ENCODE measurements around the gene NAGK.
"Not testable (repeated sequence)": the region's sequence is repeated elsewhere in the genome, so short reads cannot be mapped to it uniquely, and the experiment has no call there.

The NAGK gene

DNA sequence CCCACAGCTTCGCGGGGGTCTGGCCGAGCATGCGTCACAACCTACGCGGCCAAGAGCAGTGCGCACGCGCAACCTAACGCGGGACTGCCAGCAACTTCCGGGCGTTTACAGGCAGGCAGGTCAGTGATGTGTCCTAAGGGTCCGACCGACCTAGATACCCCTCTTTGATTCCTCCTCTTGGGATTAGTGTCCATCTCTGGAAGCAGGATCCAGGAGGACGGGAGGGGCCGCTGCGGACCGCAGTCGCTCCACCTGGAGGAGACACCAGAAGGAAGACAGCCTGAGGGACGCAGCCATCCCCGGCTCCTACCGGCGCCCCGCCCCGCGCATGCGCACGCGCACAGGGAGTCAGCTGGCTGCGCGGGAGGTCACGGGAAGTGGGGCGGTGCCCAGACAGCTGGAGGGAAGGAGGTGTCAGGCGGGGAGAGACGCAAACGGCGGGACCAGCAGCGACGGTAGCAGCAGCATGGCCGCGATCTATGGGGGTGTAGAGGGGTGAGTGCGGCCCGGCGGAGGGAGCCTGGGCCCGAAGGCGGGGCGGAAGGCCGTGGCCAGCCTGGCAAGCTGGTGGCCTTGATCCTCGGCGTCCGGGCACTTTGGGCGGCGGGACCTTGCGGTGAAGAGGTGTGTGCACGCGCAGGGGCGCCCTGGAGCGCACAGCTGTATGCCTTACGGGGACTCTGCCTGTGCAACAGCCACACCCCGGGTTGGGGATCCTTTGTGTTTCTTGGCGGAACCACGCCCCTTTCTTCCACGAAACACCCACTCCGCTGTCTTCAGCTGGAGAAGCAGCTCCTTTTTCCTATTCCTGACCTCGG, at the start of gene NAGK:
TSS of gene NAGK (plus strand) at position 431 of the 818 bp plus-strand sequence. CDS start at position 467, 36 bp downstream.
- peak; percentile 92 for DNase-seq (ENCODE audit: low spot score)

DNA sequence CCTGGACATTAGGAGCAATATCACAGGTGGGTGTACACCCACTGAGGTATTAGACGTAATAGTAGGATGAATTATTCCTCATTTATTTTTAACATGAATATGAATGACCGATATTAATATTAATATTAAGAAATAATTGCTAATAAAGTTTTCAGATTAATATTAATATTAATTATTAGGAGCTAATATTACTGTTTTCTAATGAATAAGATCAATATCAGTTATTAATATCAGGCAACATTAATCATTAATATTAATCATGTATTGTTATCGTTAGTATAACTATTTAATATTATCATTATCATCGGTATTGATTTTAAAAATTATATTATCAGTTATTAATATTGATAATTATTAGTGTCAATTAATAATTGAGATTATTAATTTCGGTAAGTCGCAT, 48.5 kb upstream of the NAGK start:
- DNase-seq (ENCODE audit: low spot score): not testable (repeated sequence)

DNA sequence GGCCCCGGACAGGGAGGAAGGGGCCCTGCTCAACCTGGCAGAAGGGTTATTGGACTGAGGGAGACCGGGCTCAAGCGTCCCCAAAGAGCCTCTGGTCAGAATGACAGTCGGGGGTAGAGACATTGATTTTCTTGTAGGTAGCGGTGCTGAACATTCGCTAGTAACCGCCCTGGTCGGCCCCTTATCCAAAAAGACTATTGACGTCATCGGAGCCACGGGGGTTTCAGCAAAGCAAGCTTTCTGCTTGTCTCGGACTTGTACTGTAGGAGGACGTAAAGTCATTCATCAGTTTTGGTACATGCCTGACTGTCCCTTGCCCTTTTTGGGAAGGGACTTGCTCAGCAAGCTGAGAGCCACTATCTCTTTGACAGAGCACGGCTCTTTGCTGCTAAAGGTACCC, 47.1 kb upstream of the NAGK start:
- not testable (repeated sequence) for DNase-seq (ENCODE audit: low spot score)

DNA sequence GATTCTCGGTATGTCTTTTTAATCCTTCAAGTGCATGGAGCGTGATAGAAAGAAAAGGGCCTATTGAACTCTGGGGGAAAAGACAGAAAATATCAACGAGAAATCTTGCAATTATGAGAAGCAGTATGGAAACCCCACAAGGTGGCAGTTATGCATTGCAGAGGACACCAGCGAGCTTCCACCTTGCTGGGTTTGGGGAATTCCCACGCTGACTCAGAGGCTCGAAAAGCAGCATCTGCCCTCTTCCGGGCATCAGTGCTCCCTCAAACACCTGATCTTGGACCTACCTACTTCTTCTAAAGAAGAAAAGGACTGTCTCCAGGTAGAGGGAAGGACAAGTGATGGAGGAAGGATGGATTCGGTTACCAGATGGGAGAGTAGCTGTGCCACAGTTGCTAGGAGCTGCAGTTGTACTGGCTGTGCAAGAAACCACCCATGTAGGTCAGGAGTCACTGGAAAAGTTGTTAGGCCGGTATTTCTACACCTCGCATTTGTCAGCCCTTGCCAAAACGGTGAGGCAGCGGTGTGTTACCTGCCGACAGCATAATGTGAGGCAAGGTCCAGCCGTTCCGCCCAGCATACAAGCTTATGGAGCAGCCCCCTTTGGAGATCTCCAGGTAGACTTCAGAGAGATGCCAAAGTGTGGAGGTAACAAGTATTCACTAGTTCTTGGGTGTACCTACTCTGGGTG, 44.8 kb upstream of the NAGK start:
- not testable (repeated sequence) for DNase-seq (ENCODE audit: low spot score)

DNA sequence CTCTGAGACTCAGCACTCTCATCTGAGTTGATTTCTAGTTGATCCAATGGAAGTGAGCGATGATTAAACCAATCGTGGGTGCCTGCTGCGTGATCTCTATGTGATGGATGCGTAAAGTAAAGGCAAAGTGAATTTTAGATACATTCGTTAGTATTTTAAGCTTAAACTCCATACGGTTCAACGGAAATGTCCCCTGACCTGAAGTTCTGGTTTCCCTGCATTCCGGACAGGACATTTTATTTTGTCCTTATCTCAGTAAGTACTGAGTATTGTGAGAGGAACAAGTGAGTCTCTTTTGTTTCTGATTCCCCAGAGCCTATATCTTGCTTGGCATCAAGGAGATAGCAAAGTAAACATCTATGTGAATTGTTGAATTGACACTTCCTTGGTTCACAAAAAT, 32.2 kb upstream of the NAGK start:
- not testable (repeated sequence) for DNase-seq (ENCODE audit: low spot score)

DNA sequence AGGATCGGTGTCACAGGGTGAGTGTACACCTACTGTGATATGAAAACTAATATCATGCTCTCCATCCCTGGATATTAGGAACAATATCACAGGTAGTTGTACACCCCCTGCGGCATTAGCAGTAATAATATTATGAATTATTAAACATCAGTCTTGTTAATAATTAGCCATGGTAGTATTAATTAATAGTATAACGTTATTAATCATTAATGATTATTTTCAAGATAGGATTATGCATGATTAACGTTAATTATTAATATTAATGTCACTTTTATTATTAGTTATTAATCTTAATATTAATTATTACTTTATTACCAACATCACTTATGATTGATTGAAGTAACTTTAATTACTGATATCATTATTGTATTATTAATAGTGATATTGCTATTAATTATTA, 26.2 kb upstream of the NAGK start:
- no peak for DNase-seq (ENCODE audit: low spot score)

DNA sequence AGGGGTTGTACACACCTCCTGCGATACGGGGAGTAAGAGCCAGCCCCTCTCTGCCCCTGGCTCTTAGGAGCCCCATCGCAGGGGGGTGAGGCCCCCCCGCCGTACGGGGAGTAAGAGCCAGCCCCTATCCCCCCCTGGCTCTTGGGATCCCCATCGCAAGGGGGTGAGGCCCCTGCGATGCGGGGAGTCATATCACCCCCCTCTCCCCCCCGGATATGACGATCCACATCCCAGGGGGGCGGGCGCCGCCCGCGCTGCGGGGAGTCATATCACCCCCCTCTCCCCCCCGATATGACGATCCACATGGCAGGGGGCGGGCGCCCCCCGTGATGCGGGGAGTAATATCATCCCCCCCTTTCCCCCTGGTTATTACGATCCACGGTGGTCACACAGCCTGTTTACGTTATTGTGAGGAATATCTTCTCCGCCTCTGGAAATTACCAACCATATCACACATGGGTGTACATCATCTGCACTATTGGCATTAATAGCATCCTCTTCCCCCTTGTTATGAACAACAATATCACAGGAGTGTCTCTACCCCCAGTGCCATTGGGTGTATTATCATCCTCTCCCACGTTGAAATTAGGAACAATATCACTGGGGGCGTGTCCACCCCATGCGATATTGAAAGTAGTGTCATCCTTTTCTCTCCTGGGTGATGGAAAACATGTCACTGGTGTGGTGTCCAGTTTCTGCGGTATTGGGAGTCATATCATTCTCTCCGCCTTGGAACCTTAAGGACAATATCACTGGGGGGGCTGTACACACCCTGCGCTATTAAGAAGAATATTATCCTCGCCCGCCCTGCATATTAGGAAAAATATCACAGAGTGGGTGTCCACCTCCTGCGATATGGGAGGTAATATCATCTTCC, 24.7 kb upstream of the NAGK start:
- DNase-seq (ENCODE audit: low spot score): no peak

DNA sequence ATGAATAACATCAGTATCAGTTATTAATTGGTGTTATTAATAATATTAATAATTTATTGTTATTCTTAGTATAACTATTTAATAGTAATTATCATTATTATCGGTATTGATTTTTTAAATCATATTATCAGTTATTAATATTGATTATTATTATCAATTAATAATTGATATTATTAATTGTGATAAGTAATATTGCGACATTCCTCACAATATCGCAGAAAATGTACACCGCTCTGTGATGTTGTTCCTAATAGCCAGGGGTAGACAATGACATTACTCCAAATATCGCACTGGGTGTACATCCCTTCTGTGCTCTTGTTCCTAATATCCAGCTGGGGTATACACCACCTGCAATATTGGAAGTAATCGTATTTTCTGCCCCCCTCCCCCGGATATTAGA, 23.3 kb upstream of the NAGK start:
- no peak for DNase-seq (ENCODE audit: low spot score)

DNA sequence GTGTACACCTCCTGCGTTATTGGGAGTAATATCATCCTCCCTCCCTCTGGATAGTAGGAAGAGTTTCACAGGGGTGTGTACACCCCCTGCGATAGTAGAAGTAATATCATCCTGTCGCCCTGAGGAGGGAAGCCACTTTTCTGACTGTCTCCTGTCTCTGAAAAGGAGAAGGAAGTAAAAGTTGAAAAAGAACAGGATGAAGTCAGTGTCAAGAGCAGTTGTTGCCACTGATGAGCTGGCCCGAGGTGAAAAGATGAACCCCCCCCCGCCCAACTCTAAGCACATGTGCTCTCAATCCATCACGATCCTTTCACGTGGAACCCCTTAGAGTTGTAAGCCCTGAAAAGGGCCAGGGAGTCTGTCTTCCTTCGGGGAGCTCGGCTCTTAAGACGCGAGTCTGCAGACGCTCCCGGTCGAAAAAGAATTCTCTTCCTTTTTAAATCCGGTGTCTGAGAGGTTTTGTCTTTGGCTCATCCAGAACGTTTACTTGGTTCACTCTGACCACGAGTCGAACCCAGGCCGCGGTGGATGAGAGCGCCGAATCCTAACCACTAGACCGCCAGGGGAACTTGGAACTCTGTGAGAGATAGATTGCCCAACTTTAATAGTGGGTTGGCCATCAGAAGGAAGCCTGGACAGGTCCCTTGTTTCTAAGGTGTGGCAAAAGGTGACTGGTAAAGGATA, 22.4 kb upstream of the NAGK start:
- DNase-seq (ENCODE audit: low spot score): no peak

DNA sequence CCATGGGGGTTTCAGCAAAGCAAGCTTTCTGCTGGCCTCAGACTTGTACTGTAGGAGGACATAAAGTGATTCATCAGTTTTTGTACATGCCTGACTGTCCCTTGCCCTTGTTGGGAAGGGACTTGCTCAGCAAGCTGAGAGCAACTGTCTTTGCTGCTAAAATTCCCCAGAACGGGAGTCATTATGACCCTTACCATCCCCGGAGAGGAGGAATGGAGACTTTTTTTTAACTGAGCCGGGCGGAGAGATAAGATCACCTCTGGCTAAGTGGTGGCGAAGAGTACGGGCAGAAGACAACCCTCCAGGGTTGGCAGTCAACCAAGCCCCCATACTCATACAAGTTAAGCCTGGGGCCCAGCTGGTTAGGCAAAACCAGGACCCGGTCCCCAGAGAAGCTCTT, 20.4 kb upstream of the NAGK start:
- no peak for DNase-seq (ENCODE audit: low spot score)

DNA sequence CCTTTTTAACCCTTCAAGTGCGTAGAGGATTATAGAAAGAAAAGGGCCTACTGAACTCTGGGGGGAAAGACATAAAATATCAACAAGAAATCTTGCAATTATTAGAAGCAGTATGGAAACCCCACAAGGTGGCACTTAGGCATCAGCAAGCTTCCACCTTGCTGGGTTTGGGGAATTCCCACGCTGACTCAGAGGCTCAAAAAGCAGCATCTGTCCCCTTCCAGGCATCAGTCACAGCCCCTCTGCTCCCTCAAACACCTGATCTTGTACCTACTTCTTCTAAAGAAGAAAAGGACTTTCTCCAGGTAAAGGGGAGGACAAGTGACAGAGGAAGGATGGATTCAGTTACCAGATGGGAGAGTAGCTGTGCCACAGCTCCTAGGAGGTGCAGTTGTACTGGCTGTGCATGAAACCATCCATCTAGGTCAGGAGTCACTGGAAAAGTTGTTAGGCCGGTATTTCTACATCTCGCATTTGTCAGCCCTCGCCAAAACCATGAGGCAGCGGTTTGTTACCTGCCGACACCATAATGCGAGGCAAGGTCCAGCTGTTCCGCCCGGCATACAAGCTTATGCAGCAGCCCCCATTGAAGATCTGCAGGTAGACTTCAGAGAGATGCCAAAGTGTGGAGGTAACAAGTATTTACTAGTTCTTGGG, 18.6 kb upstream of the NAGK start:
- not testable (repeated sequence) for DNase-seq (ENCODE audit: low spot score)

DNA sequence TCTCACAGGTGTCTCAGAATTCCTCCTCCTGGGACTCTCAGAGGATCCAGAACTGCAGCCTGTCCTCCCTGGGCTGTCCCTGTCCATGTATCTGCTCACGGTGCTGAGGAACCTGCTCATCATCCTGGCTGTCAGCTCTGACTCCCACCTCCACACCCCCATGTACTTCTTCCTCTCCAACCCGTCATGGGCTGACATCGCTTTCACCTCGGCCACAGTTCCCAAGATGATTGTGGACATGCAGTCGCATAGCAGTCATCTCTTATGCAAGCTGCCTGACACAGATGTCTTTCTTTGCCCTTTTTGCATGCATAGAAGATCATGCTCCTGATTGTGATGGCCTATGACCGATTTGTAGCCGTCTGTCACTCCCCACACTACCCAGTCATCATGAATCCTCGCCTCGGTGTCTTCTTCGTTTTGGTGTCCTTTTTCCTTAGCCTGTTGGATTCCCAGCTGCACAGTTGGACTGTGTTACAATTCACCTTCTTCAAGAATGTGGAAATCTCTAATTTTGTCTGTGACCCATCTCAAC, 13.2 kb upstream of the NAGK start:
- not testable (repeated sequence) for DNase-seq (ENCODE audit: low spot score)

DNA sequence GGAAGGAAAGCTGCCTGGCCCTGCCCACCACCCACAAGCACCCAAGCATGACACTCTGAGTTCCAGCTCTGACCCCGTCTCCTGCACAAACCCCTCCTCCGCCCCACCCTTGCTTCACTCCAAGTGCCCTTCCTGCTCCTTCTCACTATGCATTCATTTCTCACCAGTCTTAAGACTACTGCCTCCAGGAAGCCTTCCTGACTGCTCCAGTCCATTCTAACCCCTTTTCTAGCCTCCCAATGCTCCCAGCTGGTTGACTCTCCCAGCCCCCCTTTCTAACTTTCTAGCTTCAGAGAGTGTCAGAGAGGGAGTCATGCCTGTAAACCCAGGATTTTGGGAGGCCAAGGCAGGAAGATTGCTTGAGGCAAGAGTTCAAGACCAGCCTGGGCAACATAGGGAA, 8.2 kb upstream of the NAGK start:
- DNase-seq (ENCODE audit: low spot score): no peak

DNA sequence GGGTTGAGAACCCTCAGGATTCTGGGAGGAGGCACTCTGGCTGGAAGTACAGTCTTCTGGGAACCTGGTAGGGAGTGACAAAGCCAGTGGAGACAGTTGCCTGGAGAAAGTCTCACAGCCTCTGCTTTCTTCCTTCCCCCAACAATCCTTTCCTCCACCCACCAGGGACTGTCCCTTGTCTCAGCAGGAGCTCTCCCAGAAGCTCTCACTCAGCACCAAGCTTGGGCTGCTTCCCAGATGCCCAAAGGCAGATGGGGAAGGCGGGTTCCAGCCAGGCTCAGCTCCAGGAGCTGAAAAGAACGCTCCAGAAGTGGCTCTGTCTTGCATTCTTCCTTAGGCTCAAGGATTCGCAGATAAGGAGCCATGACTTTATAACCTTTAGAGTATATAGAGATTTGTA, 7.6 kb upstream of the NAGK start:
- no peak for DNase-seq (ENCODE audit: low spot score)

DNA sequence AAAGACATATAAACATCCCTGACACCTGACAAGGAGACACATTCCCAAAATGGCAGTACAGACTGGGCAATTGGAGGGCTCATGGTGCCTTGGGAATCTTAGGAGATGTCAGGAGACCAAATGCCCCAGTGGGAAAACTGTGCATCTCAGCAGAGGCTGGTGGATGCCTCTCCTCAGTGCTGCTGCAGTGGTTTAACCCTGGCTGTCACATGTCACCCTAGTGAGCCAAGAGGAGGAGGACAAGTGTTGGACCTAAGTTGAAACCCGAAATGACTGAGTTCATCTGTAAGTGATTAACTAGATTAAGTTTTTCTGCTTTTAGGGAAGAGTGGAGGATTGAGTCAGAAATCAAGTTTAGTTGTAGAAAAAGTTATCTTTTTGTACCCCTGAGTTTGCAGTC, 5.2 kb upstream of the NAGK start:
- DNase-seq (ENCODE audit: low spot score): no peak

DNA sequence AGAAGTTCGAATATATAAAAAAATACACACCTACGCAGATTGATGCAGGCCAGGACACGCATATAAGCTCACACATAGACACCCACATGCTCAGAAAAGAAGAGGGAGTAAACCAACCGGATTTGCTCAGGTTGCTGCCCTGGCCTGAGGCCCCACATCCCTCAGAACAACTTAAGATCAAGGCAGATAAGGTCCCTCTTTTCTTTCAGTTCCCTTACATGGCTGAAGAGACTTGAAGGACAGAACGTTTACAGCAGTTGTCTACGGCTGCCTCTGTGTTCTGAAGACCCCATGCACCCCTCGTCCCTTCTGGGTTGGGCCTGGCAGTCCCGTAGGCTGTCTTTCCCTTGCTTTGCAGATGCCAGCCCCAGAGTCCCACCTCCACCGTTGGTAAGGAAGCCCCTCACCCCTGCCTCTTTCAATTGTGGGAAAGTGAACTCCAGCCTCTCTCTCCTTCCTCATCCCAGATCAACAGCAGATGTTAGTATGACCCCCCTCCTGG, 4.3 kb upstream of the NAGK start:
- DNase-seq (ENCODE audit: low spot score): no peak

DNA sequence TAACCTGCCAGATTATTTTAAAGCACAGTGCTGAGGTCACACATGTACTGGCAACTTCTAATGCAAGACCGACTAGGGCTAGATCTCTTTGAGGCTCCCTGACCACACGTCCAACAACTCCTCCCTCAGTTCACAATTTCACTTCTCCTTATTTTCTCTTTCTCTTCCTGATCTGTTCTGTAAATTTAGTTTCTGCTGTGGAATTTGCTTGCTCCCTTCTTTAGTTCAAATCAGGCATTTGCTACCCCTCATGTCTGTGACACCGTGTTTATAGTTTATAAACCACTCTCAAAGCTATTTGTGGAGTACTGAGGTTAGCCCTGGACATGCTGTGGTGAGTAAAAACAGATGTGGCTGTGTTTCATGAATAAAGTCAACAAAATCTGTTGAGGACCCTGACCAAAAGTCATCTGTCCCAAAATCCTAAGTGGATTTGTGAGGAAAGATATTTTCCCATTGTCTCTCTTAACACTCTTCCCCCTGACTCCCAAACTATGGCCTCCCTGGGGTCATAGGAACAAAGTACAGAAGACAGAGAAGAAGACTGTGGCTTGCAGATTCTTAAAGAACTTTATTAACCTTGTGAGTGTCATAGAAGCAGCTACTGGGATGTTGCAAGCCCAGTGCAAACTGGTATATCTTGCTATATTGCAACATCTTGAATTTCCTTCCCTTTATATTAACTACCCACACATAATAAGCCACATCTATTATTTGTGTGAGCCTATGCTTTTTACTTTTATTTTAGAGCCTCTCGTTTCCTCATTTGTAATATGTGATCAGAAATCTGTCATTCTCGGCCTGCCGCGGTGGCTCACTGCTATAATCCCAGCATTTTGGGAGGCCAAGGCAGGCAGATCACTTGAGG, 3.5 kb upstream of the NAGK start:
- no peak for DNase-seq (ENCODE audit: low spot score)

DNA sequence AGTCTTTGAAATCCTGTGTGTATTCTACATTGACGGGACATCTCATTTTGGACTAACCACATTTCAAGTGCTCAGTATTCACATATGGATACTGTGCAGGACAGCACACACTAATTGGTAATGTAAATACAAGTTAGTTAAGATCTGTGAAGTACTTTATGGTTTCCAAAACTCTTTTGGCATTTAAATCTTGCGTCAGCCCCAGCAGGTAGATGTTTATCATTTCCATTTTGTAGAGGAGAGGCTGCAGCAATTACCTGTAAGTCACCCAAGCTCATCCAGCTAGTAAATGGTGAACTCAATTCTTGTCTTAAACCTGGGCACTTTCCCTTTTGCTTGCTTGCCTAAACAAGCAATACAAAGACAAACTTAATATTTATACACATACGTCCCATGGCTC, 1.6 kb upstream of the NAGK start:
- DNase-seq (ENCODE audit: low spot score): no peak

DNA sequence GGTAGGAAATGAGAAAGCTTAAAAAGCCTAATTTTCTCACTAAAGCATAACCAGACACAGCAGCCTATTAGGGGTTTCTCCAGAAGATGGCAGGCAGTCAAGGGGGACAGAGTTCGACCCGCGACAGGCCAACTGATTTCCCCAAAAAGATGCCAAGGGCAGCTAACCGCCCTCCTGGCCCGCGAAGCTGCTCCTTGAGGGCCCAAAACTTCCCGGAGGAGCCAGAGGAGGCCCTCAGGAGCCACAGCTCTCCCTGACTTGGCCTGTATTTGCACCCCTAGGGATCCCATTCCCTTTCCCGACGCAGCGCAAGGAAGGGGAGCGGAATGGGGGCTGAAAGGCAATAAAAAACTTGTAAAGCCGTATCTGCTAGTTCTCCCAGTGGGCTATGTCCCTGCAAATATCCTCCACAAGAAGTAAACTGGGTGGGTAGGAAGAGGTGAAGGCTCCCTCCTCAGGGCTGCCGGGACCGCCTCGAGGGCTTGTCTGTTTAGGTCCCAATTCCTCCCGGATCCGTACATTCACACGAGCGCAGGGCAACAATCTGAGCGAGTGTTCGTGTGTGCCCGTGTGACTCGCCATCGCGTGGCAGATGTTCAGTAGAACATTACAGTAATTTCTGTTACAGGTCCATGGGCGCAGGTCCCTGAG, 756 bp upstream of the NAGK start:
- no peak for DNase-seq (ENCODE audit: low spot score)

All from kidney capillary endothelial cell (primary cell).